Suprapubic skin (tissue), 4 donors: ENCODE data around the gene GNA14. TPM values are rescaled to one million over a fixed set of nuclear protein-coding genes. Genes with fewer than 3 reads are reported as not detected.

Source experiments
- DNase-seq, 2 donors: peaks; one replicate each; pipeline ENCODE4 v3.0.0-alpha.2; 2019; ENCODE audit warnings: low spot score in 2 of 2
- H3K27ac ChIP-seq: fragments of 200-600 bp; sonication (generic); one replicate; pipeline ENCODE4 v1.5.1; 2019
- H3K27me3 ChIP-seq: fragments of 200-600 bp; sonication (generic); one replicate; pipeline ENCODE4 v1.5.1; 2019
- H3K36me3 ChIP-seq: fragments of 200-600 bp; sonication (generic); one replicate; pipeline ENCODE4 v1.5.1; 2019
- H3K4me1 ChIP-seq: fragments of 200-600 bp; sonication (generic); one replicate; pipeline ENCODE4 v1.5.1; 2019
- H3K4me3 ChIP-seq: fragments of 200-600 bp; sonication (generic); one replicate; pipeline ENCODE4 v1.5.1; 2019; ENCODE audit warnings: mild to moderate bottlenecking
- H3K9me3 ChIP-seq: fragments of 200-600 bp; sonication (generic); one replicate; pipeline ENCODE4 v1.5.1; 2019
- EP300 ChIP-seq: sonication (generic); formaldehyde crosslinking; IDR thresholded peaks from one replicate; pipeline ENCODE4 v1.6.1; 2017; ENCODE audit warnings: antibody characterized with exemption
- POLR2A ChIP-seq, 2 donors: fragments of 450-650 bp; IDR thresholded peaks; one replicate each; pipeline ENCODE4 v1.6.1; 2017; ENCODE audit warnings: antibody characterized with exemption in 2 of 2, mild to moderate bottlenecking in 2 of 2, moderate library complexity in 2 of 2
- POLR2AphosphoS5 ChIP-seq, 3 donors: sonication (generic); formaldehyde crosslinking; IDR thresholded peaks; one replicate each; pipeline ENCODE4 v1.6.1; 2017; ENCODE audit warnings: antibody characterized with exemption in 3 of 3
- WGBS: methylation state at CpG from one replicate; pipeline ENCODE4 v1.1.5; 2018; 5-methylcytosine and 5-hydroxymethylcytosine counted together
- total RNA-seq, 4 donors: library from RNA; depleted of rRNA; stranded (reverse); fragments of >200 nt; gene quantifications; one replicate each; pipeline ENCODE4 v1.1.0, GENCODE V29; 2016
- TF ChIP-seq, protein P1 (sequence below), 2 donors: fragments of 200-600 bp in 1 of 2; fragments of 450-650 bp in 1 of 2; sonication (generic) in 1 of 2; IDR thresholded peaks; one replicate each; pipeline ENCODE4 v1.5.1; 2016 to 2019; ENCODE audit warnings: antibody characterized with exemption in 2 of 2, mild to moderate bottlenecking in 1 of 2, moderate library complexity in 1 of 2

GNA14 gene
- total RNA-seq, 4 donors from 2014 or later: 0.42 to 4.2 (median 2.0) TPM

GRCh38 chr9:77510666-77511065 is 137.5 kb downstream of the GNA14 start:
- Histone ChIP-seq H3K4me1 (peaks cover 2% of the 10 kb centered on the region), H3K9me3 (no peaks in the 10 kb centered on the region), H3K4me3 (no peak overlapping the region), H3K27me3 (no peaks in the 10 kb centered on the region), H3K27ac (no peak overlapping the region), H3K36me3 (no peaks in the 10 kb centered on the region)
- no peak for DNase-seq
- TF ChIP-seq POLR2A (IDR thresholded peaks at IDR 0.05): no peak
- TF ChIP-seq POLR2AphosphoS5 (IDR thresholded peaks at IDR 0.05): no peak
- no peak for TF ChIP-seq EP300
- TF ChIP-seq, protein P1, sequence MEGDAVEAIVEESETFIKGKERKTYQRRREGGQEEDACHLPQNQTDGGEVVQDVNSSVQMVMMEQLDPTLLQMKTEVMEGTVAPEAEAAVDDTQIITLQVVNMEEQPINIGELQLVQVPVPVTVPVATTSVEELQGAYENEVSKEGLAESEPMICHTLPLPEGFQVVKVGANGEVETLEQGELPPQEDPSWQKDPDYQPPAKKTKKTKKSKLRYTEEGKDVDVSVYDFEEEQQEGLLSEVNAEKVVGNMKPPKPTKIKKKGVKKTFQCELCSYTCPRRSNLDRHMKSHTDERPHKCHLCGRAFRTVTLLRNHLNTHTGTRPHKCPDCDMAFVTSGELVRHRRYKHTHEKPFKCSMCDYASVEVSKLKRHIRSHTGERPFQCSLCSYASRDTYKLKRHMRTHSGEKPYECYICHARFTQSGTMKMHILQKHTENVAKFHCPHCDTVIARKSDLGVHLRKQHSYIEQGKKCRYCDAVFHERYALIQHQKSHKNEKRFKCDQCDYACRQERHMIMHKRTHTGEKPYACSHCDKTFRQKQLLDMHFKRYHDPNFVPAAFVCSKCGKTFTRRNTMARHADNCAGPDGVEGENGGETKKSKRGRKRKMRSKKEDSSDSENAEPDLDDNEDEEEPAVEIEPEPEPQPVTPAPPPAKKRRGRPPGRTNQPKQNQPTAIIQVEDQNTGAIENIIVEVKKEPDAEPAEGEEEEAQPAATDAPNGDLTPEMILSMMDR (IDR thresholded peaks at IDR 0.05): no peak
- WGBS: 49% methylated on average over 3 of the region's 3 CpGs

GRCh38 chr9:77508396-77508795 is 139.7 kb downstream of the GNA14 start:
- Histone ChIP-seq H3K4me1 (no peaks in the 10 kb centered on the region), H3K9me3 (no peaks in the 10 kb centered on the region), H3K27me3 (no peaks in the 10 kb centered on the region), H3K36me3 (no peaks in the 10 kb centered on the region), H3K4me3 (no peak overlapping the region), H3K27ac (no peak overlapping the region)
- 98% methylated on average over 3 of the region's 3 CpGs for WGBS
- TF ChIP-seq EP300: no peak
- no peak for TF ChIP-seq POLR2A (IDR thresholded peaks at IDR 0.05)
- TF ChIP-seq, protein P1 (IDR thresholded peaks at IDR 0.05): no peak
- TF ChIP-seq POLR2AphosphoS5 (IDR thresholded peaks at IDR 0.05): no peak
- DNase-seq: no peak

- H3K27ac ChIP-seq: no peak overlapping the region
- WGBS: 55% methylated on average over 7 of the region's 7 CpGs
- no peak for DNase-seq
Measured at GRCh38 chr9:77507212-77507961, 140.7 kb downstream of the GNA14 start.

DNA sequence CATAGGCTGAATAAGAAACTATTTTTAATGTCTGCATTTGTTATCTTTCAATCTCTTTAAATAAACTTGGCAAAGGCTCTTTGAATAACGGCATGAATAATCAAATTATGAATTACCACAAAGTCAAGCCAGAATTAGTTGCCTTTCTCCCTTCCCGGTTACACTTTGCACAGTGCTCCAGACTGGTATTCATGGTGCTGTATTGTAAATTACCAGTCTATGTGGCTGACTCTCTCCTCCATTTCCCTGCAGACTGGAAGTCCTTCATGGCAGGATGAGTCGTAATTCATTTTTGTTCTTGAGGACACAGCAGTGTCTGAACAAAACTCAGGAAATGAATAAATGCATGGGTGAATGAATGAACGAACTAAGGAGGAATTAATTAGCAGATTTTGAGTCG is 142.9 kb downstream of the GNA14 start:
- TF ChIP-seq, protein P1 (IDR thresholded peaks at IDR 0.05): no peak
- TF ChIP-seq POLR2A (IDR thresholded peaks at IDR 0.05): no peak
- no peak for TF ChIP-seq POLR2AphosphoS5 (IDR thresholded peaks at IDR 0.05)
- TF ChIP-seq EP300: no peak
- DNase-seq: no peak
- Histone ChIP-seq H3K9me3 (no peaks in the 10 kb centered on the region), H3K27me3 (no peaks in the 10 kb centered on the region), H3K27ac (no peak overlapping the region), H3K4me3 (no peak overlapping the region), H3K36me3 (no peaks in the 10 kb centered on the region), H3K4me1 (no peaks in the 10 kb centered on the region)
- 68% methylated on average over 5 of the region's 5 CpGs for WGBS

More at GRCh38 chr9:77507212-77507961, 140.7 kb downstream of the GNA14 start:
- Histone ChIP-seq H3K4me1 (no peaks in the 10 kb centered on the region), H3K36me3 (no peaks in the 10 kb centered on the region), H3K27me3 (no peaks in the 10 kb centered on the region), H3K9me3 (no peaks in the 10 kb centered on the region), H3K4me3 (no peak overlapping the region)
- no peak for TF ChIP-seq POLR2AphosphoS5 (IDR thresholded peaks at IDR 0.05)
- TF ChIP-seq EP300: no peak
- TF ChIP-seq, protein P1 (IDR thresholded peaks at IDR 0.05): no peak
- no peak for TF ChIP-seq POLR2A (IDR thresholded peaks at IDR 0.05)

- DNase-seq: no peak
- Histone ChIP-seq H3K4me1 (no peaks in the 10 kb centered on the region), H3K9me3 (no peaks in the 10 kb centered on the region), H3K27ac (no peak overlapping the region), H3K36me3 (no peaks in the 10 kb centered on the region), H3K4me3 (no peak overlapping the region), H3K27me3 (no peaks in the 10 kb centered on the region)
- 78% methylated on average over 3 of the region's 3 CpGs for WGBS
- TF ChIP-seq, protein P1 (IDR thresholded peaks at IDR 0.05): no peak
- TF ChIP-seq EP300: no peak
- no peak for TF ChIP-seq POLR2A (IDR thresholded peaks at IDR 0.05)
- no peak for TF ChIP-seq POLR2AphosphoS5 (IDR thresholded peaks at IDR 0.05)
Measured at GRCh38 chr9:77502568-77502967, 145.6 kb downstream of the GNA14 start.
